Eye (tissue), 1 donor: ENCODE data around the gene CCER1.

Experiments
- DNase-seq: peaks from one replicate; pipeline ENCODE4 v3.0.0-alpha.2; 2015

CCER1 gene

DNA sequence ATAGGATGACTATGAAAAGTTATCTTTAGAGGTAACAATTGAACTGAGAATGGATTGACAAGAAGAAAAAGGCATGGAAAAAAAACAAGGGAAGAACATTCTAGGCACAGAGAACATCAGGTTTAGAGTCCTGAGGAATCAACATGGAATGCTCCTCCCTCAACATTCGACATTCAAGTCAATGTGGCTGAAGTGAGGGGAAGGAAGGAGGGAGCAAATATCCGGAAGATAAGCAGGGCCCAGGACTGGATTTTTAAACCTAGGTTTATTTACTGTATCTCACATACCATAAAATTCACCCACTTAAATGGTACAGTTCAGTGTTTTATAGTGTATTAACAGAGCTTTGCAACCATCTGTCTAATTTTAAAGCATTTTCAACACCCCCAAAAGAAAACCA, 9.6 kb upstream of the CCER1 start:
- no peak for DNase-seq

- DNase-seq: no peak
Measured at GRCh38 chr12:90963946-90964345, 9.0 kb upstream of the CCER1 start.

DNA sequence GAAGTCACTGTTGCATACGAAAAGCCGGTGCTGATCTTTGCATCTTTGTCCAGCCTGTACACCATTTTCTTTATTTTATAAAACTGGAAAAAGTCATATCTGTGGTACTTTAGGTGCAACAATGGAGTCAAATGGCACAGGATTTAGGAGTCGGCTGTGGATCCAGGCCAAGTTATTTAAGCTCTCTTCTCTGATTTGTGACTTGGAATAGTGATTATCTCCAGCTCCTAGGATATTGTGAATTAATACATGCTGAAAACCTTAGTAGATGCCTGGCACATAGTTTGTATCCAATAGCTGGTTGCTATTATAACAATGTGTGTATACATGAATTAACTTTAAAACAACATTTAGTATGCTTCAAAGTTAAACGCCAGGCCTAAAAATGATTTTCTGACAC, 6.2 kb upstream of the CCER1 start:
- no peak for DNase-seq

DNA sequence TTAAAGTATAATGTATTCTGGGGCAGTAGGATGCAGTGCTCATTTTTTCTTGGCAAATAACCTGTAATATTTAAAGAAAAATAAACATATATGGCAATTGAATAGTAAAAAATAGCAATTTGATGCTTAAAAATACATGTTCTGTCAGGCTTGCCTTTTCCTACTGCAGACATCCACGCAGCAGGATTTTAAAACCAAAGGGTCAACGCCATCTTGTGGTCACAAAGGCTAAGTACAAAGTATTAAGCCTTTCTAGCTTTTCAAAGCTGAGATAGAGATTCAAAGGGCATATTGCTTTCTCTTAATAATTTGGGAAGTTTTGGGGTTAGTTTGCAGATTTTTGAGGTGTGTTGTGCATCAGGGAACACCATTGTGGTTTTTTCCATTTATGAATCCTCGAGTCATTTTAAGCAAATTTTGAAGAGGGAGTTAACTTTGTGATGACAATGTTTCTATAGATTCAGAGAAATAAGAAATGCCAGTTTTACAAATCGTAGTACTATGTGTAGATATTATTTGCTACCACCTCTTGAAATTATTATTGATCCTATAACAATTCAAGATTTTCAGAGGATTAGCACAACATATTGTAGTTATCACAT, 4.7 kb upstream of the CCER1 start:
- DNase-seq: peak; percentile 83

DNA sequence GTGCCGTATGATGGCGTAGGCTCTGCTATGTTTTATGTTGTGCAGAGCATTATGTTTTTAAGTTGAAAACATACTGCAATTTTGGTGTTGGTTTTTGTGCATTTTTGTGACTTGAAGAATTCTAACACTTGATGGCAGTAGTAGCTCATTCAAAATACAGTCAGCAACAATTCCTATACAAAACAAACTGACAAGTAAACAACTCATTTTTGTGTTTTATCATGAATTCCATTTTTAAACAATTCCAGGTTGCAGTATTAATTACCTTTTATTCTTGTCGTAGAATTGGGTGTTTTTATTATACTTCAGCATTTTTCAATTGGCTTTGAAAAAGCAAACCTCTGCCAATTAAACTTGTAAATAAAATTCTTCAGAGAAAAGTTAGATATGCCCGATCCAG, 4.1 kb upstream of the CCER1 start:
- DNase-seq: peak; percentile 27

GRCh38 chr12:90958347-90958746, 3.4 kb upstream of the CCER1 start:
- no peak for DNase-seq

- DNase-seq: no peak
Measured at GRCh38 chr12:90954428-90954827, 548 bp downstream of the CCER1 start.

DNA sequence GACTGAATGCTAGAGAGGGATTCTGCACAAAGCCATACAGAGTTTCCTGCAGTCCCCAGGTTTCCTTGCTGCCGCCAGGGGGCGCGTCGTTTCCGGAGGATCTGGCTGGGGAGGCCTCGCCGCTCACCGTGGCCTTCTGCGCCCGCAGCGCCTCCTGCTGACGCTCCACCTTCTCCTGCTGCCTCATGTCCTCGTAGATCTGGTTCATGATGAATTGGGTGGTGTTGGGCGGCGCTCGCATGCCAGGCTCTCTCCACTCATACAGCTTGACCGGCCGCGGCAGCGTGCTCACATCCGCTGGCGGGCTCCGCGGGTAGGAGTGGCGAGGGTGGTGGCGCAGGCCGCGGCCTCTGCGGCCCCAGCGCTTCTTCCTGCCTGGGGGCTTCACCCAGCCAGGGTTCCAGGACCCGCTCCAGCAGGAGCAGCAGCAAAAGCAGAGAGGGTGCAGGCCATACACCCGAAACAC, 987 bp downstream of the CCER1 start:
- DNase-seq: no peak

- DNase-seq: no peak
Measured at GRCh38 chr12:90951432-90952105, 3.4 kb downstream of the CCER1 start.

DNA sequence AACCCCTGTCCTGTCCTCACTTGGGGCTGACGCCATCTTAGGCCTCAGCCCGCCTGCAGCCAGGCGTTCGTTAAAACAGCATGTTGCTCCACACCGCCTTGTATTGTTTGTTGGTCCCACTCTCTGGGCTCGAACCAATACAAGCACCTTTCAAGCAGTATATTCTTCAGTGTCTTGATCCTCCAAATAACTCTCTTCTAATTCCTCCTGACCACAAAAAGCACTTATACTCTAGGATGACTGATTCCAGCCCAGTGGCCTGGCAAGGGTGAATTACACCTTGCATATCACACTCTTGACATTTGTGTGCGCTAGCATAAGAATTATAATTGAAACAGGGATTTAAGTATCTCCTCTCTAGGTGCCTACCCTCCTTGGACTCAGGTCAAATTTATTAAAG, 7.1 kb downstream of the CCER1 start:
- no peak for DNase-seq

GRCh38 chr12:90945070-90945649, 9.8 kb downstream of the CCER1 start:
- DNase-seq: peak; percentile 42

- no peak for DNase-seq
Measured at GRCh38 chr12:90943255-90943654, 11.7 kb downstream of the CCER1 start.

DNA sequence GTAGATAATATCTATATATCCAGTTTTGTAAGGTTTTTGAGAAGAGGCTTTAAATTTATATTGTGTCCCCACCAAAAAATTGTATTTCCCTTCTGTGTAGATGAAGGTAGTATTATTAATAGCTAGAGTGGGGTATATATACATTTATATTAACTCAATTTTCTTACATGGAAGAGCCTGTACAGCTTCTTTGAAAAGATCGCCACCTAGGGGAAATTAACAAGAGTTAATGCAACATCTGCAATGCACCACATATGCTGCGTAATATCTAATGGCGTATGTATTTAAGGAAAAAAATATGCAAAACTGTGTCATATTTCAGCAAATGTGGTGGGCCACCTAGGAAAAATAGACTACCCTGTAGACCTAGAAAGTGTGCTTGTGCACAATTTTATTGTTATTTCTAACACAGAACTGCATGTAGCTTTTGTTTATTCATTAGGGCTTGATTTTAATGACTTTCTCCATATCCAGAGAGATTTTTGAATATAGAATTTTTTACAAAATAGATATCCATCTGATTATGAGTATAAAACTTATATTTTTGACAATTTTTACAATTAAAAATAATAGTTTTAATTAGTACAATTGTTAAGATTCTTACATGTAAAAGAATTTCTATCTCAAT, 14.0 kb downstream of the CCER1 start:
- DNase-seq: peak; percentile 58

GRCh38 chr12:90939382-90939781, 15.6 kb downstream of the CCER1 start:
- no peak for DNase-seq

DNA sequence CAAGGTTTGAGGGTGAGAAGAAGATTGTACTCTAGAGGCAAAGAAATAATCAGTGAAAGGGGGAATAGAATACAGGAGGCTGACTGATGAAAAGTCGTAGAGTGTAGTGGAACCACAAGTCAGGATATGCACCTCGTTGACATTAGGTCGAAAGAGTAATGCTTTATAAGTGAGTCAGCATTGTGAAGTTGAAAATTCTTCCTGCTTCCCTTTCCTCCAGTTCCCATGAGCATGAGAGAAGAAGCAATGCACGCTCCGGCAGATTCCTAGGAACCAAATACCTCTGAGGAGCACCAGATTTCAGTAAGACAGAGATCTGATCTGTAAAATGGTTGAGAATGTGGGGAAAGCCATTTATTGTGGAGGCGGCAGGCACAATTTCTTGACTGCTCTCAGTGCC, 16.5 kb downstream of the CCER1 start:
- DNase-seq: no peak

- no peak for DNase-seq
Measured at GRCh38 chr12:90937651-90938050, 17.3 kb downstream of the CCER1 start.

DNA sequence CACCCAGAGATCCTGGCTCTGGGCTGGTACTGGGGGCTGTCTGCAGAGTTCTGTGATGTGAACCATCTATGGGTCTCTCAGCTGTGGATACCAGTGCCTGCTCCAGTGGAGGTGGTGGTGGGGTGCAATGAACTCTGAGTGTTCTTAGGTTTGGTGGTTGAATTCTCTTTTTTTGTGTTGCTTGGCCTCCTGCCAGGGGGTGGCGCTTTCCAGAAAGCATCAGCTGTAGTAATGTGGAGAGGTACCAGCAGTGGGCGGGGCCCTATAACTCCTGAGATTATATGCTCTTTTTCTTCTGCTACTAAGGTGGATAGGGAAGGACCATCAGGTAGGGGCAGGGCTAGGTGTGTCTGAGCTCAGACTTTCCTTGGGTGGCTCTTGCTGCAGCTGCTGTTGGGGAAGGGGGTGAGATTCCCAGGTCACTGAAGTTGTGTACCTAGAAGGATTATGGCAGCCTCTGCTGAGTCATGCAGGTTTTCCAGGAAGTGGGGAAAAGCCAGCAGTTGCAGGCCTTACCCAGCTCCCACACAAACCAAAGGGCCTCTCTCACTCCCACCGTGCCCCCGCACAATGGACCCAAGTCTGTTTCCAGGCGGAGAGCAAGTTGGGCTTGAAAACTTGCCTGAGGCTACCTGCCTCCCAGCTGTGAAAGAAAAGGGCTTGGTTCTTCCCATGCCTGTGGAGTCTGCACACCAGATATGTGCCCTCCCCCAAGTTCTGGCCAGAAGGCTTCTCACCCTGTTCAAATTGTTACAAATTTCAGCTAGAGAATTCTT, 18.6 kb downstream of the CCER1 start:
- DNase-seq: no peak

- no peak for DNase-seq
Measured at GRCh38 chr12:90925562-90925961, 29.4 kb downstream of the CCER1 start.

GRCh38 chr12:90924406-90924805, 30.6 kb downstream of the CCER1 start:
- no peak for DNase-seq

- no peak for DNase-seq
Measured at GRCh38 chr12:90922145-90922627, 32.8 kb downstream of the CCER1 start.

DNA sequence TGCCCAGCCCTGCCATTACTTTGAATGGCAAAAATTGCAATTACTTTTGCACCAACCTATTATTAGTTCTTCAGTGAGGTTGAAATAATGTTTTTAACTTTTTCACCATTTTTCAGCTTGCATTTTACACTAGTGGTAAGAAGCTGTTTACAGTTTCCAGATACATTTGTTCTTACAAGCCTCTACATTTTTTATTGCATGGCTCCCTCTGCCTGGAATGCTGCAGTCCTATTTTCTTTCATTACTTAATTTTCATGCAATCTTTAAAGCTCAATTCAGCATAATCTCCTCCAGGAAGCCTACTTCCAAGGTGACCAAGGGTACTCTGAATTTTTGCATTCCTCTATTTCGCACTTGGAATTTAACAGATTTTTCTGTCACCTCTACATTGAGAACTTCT, 33.4 kb downstream of the CCER1 start:
- DNase-seq: no peak

- no peak for DNase-seq
Measured at GRCh38 chr12:90920222-90920621, 34.8 kb downstream of the CCER1 start.

DNA sequence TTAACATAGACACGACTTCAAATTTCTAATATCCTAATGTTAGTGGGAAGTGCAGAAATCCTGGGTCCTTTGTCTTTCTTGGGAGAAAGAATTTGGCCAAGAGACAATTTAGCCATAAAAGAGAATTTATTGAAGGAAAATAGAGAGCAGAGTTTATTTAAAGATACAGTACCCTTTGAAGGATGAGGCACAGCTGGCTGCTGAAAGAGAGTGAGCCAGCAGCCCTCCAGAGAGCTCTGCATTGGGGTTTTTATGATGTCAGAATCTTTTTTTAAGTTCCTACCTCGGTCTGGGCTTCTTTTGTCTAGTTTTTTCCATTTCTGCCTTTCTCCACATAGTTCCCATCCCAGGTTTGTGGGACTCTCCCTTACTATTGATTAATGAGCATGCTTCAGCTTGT, 37.5 kb downstream of the CCER1 start:
- no peak for DNase-seq
